ENCODE data around the gene DYRK1A.

GRCh38 chr21:37383086-37383485 lies 16.5 kb downstream of the DYRK1A start:
- TF ChIP-seq REST (IDR thresholded peaks at IDR 0.05; ENCODE audit: borderline replicate concordance): no peak
- TF ChIP-seq CTCF (IDR thresholded peaks at IDR 0.05; ENCODE audit: poor library complexity, severe bottlenecking): no peak
- no peak for TF ChIP-seq TAF1 (IDR thresholded peaks at IDR 0.05; ENCODE audit: low read depth)
